GM21737 (cell line): Measurements from ENCODE around the gene DEFB115.
"Not testable (repeated sequence)": the region's sequence is repeated elsewhere in the genome, so short reads cannot be mapped to it uniquely, and the experiment has no call there.

Experiments used
- ATAC-seq: cut with Tn5 transposase; IDR thresholded peaks from one replicate; pipeline ENCODE4 v1.9.1; 2021; ENCODE audit warnings: mild to moderate bottlenecking, moderate library complexity; ENCODE audit not compliant: unreplicated experiment

Gene DEFB115

GRCh38 chr20:31257364-31257763 lies at the start of gene DEFB115:
DEFB115 (plus strand) TSS chr20:31257664; CDS start chr20:31257664, 0 bp downstream.
- ATAC-seq, result no peak

GRCh38 chr20:31236953-31237352 lies 20.5 kb upstream of the DEFB115 start:
- no peak for ATAC-seq

- ATAC-seq, result no peak
Observed at GRCh38 chr20:31237763-31238162, 19.7 kb upstream of the DEFB115 start.

GRCh38 chr20:31239139-31239538 lies 18.3 kb upstream of the DEFB115 start:
- ATAC-seq, result no peak

GRCh38 chr20:31256959-31257358 lies 505 bp upstream of the DEFB115 start:
- ATAC-seq, result no peak

GRCh38 chr20:31260326-31260932 lies 3.0 kb downstream of the DEFB115 start:
- no peak for ATAC-seq

- ATAC-seq, result no peak
Observed at GRCh38 chr20:31274441-31274840, 17.0 kb downstream of the DEFB115 start.

GRCh38 chr20:31278178-31278577 lies 20.7 kb downstream of the DEFB115 start:
- ATAC-seq, result no peak

GRCh38 chr20:31284964-31285363 lies 27.5 kb downstream of the DEFB115 start:
- ATAC-seq, result not testable (repeated sequence)

- ATAC-seq, result no peak
Observed at GRCh38 chr20:31308535-31309162, 51.2 kb downstream of the DEFB115 start, which contains the start of gene DEFB116. DEFB116 (minus strand) TSS chr20:31308585; CDS start chr20:31308585, 0 bp downstream.
